Measurements from ENCODE around the gene ZNF341.

ZNF341 gene

DNA sequence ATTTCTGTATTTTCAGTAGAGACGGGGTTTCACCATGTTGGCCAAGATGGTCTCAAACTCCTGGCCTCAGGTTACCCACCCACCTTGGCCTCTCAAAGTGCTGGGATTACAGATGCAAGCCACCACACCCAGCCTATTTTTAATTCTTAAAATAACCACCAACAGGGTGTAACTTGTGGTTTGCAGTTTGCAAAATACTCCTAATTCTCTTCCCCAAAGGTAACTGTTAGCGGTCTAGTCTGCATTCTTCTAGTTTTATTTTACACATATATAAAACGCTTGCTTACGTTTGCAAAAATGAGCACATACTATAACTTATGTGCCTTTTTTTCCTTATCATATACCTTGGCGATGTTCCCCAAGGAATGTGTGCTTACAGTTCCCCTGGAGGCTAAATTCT is 53.7 kb downstream of the ZNF341 start:
- TF ChIP-seq GATA3 (IDR thresholded peaks at IDR 0.05; ENCODE audit: low read depth, low read length), result no peak

DNA sequence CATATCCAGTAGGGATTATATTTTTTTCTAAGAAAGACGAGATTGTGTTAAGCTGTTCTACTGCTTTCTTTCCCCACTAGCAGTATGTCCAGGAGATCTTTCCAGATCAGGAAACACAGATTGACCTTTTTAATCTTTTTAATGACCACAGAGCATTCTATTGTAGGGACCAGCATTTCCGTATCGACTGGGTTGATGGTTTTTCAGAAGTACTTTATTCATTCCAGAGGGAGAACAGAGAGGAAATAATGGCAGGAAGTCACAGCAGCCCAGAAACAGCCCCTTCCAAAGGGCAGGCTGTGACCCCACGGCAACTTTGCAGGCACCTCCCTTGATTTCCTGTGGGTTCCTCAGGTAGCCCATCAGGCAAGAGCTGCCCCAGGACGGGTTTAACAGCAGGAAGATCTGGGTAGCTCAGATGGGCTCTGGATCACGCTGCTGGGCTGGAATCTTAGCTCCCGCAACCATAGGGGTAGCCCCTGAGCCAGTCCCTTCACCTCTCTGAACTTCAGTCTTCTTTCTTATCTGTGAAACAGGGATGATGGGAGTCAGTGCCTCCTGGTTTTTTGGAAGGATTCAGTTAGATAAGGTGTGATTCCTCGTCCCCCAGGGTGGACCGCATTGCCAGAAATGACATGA is 55.6 kb downstream of the ZNF341 start:
- TF ChIP-seq GATA3 (IDR thresholded peaks at IDR 0.05; ENCODE audit: low read depth, low read length) (no peak), GATA2 (IDR thresholded peaks at IDR 0.05; ENCODE audit: low read depth, low read length) (no peak)

DNA sequence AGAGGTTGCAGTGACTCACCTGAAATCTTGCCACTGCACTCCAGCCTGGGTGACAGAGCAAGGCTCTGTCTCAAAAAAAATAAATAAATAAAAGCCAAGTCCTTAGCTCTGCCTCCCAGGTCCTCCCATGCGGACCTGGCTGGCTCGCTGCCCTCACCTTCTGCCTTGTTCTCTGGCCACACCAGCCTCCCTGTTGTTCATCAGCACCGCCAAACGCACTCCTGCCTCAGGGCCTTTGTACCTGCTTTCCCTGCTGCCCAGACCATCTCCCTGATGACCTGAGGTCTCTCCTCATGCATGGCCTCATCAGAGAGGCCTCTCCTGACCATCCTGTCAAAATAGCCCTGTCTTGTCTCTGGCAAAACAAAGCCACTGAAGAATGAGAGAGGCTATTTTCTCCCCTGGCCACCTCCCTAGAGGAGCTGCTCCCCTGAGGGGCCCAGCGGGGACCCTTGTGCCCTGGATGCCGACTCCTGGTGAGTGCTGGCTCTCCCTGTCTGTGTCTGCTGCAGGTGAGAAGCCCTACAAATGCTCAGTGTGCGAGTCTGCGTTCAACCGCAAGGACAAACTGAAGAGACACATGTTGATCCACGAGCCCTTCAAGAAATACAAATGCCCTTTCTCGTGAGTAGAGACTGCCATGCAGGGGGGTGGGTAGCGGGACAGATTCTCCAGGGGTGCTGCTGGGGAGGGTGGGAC is 56.7 kb downstream of the ZNF341 start:
- TF ChIP-seq GATA2 (IDR thresholded peaks at IDR 0.05; ENCODE audit: low read depth, low read length), result no peak
- no peak for TF ChIP-seq GATA3 (IDR thresholded peaks at IDR 0.05; ENCODE audit: low read depth, low read length)

GRCh38 chr20:33789109-33789857 is 57.5 kb downstream of the ZNF341 start:
- no peak for TF ChIP-seq GATA2 (IDR thresholded peaks at IDR 0.05; ENCODE audit: low read depth, low read length)
- TF ChIP-seq GATA3 (IDR thresholded peaks at IDR 0.05; ENCODE audit: low read depth, low read length), result no peak

DNA sequence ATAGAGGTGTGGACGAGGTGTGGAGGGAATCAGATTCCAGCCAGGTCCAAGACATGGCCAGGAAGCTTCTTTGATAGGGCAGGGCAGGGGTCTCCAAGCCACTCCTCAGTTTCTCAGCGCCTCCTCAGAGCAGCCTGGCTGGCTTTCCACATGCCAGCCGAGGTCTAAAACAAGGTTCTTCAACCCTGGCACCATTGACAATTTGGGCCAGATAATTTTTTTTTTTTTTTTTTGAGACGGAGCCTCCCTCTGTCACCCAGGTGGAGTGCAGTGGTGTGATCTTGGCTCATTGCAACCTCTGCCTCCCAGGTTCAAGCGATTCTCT is 58.0 kb downstream of the ZNF341 start:
- TF ChIP-seq GATA3 (IDR thresholded peaks at IDR 0.05; ENCODE audit: low read depth, low read length), result no peak
- TF ChIP-seq GATA2 (IDR thresholded peaks at IDR 0.05; ENCODE audit: low read depth, low read length), result no peak

DNA sequence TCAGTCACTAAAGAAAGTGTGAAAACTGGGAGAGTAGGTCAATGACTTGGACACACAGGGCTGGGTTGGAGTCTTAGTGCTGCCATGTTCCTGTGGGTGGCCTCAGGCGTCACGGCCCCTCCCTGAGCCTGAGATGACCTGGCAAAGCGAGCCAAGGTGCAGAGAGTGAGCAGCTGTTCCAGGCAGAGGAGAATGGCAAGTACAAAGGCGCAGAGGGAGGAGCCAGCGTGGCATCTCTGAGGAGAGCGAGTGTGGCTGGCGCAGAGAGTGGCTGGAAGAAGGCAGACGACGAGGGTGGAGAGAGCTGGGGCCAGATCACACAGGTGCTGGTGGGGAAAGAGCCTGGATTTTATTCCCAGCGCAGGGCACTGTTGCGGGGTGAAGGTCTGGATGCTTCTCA is 58.8 kb downstream of the ZNF341 start:
- TF ChIP-seq GATA3 (IDR thresholded peaks at IDR 0.05; ENCODE audit: low read depth, low read length) (no peak), GATA2 (IDR thresholded peaks at IDR 0.05; ENCODE audit: low read depth, low read length) (no peak)

DNA sequence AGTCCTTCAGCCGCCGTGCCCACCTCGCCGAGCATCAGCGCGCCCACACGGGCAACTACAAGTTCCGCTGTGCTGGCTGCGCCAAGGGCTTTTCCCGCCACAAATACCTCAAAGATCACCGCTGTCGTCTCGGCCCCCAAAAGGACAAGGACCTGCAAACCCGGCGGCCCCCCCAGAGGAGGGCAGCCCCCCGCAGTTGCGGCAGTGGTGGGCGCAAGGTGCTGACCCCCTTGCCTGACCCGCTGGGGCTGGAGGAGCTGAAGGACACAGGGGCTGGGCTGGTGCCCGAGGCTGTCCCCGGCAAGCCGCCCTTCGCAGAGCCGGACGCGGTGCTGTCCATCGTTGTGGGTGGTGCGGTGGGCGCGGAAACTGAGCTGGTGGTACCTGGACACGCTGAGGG is 59.2 kb downstream of the ZNF341 start:
- TF ChIP-seq GATA3 (IDR thresholded peaks at IDR 0.05; ENCODE audit: low read depth, low read length) (no peak), GATA2 (IDR thresholded peaks at IDR 0.05; ENCODE audit: low read depth, low read length) (no peak)

DNA sequence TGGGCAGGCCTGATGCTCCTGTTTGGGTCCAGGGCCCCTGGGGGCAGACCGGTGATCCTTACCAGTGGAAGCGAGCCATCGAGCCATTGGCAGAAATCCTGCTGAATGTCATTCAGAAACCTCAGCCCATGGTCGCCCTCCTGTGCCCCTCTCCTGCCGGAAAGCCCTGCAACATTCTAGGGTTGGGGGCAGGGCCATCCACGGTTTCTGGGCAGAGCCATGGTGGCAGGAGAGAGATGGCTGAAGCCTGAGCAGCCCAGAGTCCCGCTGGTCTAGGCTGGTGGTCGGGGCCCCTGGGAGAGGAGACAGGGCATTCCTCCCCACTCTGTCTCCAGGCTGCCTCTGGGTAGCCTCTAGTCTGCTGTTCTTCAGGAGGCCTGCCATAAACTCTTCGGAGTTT is 59.7 kb downstream of the ZNF341 start:
- TF ChIP-seq GATA2 (IDR thresholded peaks at IDR 0.05; ENCODE audit: low read depth, low read length), result no peak

DNA sequence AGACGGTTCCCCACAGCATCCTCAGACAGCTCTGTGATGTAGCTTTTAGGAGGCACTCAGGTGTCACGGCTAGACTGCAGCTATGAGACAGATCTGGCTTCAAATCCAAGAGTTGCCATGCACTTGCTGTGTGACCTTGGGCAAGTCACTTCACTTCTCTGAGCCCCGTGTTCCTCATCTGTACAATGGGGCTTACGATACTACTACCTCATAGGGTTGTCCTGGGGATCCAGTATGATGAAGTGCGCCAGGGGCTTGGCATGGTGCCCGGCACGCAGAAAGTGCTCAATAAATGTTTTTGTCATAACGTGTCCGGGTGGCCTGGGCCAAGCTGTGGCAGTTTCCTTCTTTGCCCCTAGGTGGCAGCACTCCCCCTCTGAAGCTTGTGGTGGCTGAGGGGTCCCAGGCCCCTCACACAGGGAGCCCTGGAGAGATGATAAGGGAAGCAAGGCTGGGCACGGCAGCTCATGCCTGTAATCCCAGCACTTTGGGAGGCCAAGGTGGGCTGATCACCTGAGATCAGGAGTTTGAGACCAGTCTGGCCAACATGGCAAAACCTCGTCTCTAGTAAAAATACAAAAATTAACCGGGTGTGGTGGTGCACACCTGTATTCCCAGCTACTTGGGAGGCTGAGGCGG is 60.3 kb downstream of the ZNF341 start:
- TF ChIP-seq GATA3 (IDR thresholded peaks at IDR 0.05; ENCODE audit: low read depth, low read length) (no peak), GATA2 (IDR thresholded peaks at IDR 0.05; ENCODE audit: low read depth, low read length) (no peak)

DNA sequence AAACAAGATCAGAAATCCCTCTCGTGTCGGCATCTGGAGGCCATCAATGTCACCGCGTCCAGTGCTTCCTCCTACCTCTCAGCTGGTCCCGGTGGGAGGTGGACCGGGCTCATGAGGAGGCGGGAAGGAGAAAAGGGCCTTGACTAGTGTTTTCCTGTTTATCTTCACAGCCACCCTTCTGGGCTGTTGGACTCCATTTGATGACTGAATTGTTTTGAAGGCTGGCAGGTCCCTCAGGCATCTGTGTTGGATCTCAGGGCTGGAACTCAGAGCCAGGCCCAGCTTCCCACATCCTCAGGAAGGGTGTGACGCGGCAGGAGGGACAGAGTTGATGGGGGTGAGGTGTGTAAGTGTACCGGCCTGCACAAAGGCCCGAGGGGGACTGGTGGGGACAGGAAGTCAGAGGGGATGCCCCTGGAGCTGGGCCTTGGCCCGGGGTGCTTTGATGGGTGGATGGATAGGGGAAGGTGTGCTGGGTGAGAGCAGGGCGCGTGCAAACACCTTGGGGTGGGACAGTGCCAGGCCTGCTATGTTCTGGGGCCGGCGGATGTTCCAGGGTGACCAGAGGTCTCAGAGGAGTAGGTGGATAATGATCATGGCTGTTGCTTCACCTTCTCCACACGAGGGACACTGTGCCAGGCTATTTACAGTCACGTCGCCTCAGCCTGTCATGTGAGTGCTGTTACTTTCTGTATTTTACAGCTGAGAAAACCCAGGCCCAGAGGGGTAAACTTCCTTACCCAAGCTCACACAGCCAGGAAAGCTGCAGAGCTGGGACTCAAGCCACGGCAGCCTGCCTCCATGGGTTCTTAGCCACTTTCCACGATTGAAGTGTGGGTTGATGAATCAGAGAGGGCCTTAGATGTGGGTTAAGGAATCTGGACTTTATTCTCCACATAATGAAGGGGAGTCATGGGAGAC is 61.5 kb downstream of the ZNF341 start:
- no peak for TF ChIP-seq GATA2 (IDR thresholded peaks at IDR 0.05; ENCODE audit: low read depth, low read length)
- no peak for TF ChIP-seq GATA3 (IDR thresholded peaks at IDR 0.05; ENCODE audit: low read depth, low read length)

DNA sequence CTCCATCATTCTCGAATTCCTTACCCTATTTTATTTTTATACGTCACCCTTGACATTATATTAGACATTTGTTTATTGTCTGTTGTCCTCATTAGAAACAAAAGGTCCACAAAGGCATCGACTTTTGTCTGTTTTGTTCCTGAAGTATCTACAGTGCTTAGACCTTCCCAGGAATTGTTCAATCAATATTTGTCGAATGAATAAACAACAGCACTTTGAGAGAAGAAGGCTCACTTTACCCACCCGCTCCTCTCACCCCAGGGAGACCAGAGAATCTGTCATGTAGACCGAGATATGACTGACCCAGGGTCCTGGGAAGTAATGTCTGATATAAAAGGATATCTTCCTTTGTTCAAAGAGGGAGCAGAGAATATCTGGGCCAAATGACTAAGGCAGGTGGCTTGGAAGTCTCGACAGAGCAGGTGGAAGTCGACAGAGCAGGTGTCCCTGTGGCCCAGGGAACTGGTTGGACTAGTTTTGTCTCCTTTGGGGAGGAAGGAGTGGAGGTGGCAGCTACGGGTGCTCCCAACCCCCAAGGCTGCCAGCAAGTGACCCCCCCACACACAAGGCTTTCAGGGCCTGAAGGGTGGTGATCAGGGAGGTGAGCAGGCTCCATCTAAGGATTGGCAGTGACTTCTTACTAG is 64.6 kb downstream of the ZNF341 start:
- TF ChIP-seq GATA2 (IDR thresholded peaks at IDR 0.05; ENCODE audit: low read depth, low read length) (no peak), GATA3 (IDR thresholded peaks at IDR 0.05; ENCODE audit: low read depth, low read length) (no peak)

DNA sequence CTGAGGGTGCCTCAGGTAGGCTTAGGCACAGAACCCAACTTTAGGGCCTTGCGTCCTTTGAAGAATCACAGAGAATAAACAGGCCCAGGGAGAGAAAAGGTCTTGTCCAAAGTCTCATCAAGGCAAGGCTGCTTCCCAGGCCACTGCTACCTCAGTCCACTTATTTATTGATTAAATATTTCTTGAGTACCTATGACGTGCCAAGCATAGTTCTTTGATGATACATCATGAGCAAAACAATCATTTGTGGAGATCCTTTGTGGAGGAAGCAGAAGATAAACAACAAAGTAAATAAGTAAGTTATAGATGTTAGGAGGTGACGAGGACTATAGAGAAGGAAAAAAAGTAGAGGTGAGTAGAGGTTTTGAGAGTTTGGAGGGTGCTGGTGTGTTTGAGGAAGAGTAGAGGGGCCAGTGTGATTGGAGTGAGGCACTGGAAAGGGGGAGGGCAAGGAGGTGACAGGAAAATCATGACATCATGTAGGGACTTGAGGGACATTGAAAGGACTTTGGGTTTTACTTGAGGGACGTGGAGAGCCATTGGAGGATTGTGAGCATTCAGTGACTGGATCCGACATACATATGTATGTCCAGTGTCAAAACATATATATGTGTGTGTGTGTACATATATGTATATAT is 65.2 kb downstream of the ZNF341 start:
- TF ChIP-seq GATA2 (IDR thresholded peaks at IDR 0.05; ENCODE audit: low read depth, low read length) (no peak), GATA3 (IDR thresholded peaks at IDR 0.05; ENCODE audit: low read depth, low read length) (no peak)

GRCh38 chr20:33798444-33798843 is 66.6 kb downstream of the ZNF341 start:
- TF ChIP-seq GATA3 (IDR thresholded peaks at IDR 0.05; ENCODE audit: low read depth, low read length) (no peak), GATA2 (IDR thresholded peaks at IDR 0.05; ENCODE audit: low read depth, low read length) (no peak)
